CD14-positive monocyte (primary cell): Measurements from ENCODE around the gene APOE. TPM values are rescaled to one million over a fixed set of nuclear protein-coding genes. Genes with fewer than 3 reads are reported as not detected.

Experiments
- DNase-seq, 3 donors: peaks; one replicate each; pipeline ENCODE4 v3.0.0-alpha.2; 2011 to 2022
- H2AFZ ChIP-seq: 2 replicates; pipeline ENCODE4 v1.6.0; 2012; ENCODE audit warnings: mild to moderate bottlenecking, low read depth, low read length, inconsistent platforms; ENCODE audit not compliant: insufficient read depth, poor library complexity, severe bottlenecking
- H3K27ac ChIP-seq, 2 donors: 1 replicate in 1 of 2; 2 replicates in 1 of 2; pipeline ENCODE4 v1.5.1; 2012 to 2013; ENCODE audit warnings: low read length in 2 of 2, control low read depth in 1 of 2, inconsistent platforms in 1 of 2, low read depth in 1 of 2, mild to moderate bottlenecking in 1 of 2
- H3K27me3 ChIP-seq, 2 donors: one replicate each; pipeline versions ENCODE4 v1.6.0 to v1.6.1; 2011 to 2013; ENCODE audit warnings: low read length in 2 of 2; ENCODE audit not compliant: control insufficient read depth in 2 of 2, insufficient read depth in 2 of 2
- H3K36me3 ChIP-seq, 2 donors: replicated peaks in 1 of 2; 1 replicate in 1 of 2; 2 replicates in 1 of 2; pipeline versions ENCODE4 v1.5.1 to v1.6.1; 2012 to 2013; ENCODE audit warnings: low read length in 2 of 2, control low read depth in 1 of 2, inconsistent platforms in 1 of 2, mild to moderate bottlenecking in 1 of 2; ENCODE audit not compliant: insufficient read depth in 2 of 2, control insufficient read depth in 1 of 2
- H3K4me1 ChIP-seq, 2 donors: 1 replicate in 1 of 2; 2 replicates in 1 of 2; pipeline versions ENCODE4 v1.5.1 to v1.6.1; 2012 to 2013; ENCODE audit warnings: low read length in 2 of 2, control low read depth in 1 of 2, inconsistent platforms in 1 of 2, mild to moderate bottlenecking in 1 of 2, moderate library complexity in 1 of 2; ENCODE audit not compliant: insufficient read depth in 2 of 2, control insufficient read depth in 1 of 2
- H3K4me2 ChIP-seq: replicated peaks from 2 replicates; pipeline ENCODE3; 2012; ENCODE audit warnings: low read length, moderate library complexity, mild to moderate bottlenecking; ENCODE audit not compliant: poor library complexity, severe bottlenecking; ENCODE audit errors: extremely low read depth
- H3K4me3 ChIP-seq, 3 experiments: fragments of 200-600 bp in 1 of 3; sonication (generic) in 1 of 3; replicated peaks in 1 of 3; 1 replicate in 2 of 3; 2 replicates in 1 of 3; pipeline ENCODE4 v1.5.1; 2011 to 2013; ENCODE audit warnings: low read length in 3 of 3, mild to moderate bottlenecking in 3 of 3, control low read depth in 2 of 3, low read depth in 2 of 3, inconsistent platforms in 1 of 3, moderate library complexity in 1 of 3
- H3K79me2 ChIP-seq: 2 replicates; pipeline ENCODE4 v1.6.0; 2012; ENCODE audit warnings: mild to moderate bottlenecking, control low read depth, inconsistent platforms, low read length, moderate library complexity; ENCODE audit not compliant: insufficient read depth
- H3K9ac ChIP-seq: 2 replicates; pipeline ENCODE4 v1.6.0; 2017; ENCODE audit warnings: low read length, mild to moderate bottlenecking; ENCODE audit not compliant: insufficient read depth, poor library complexity, severe bottlenecking
- H3K9me3 ChIP-seq, 2 donors: replicated peaks in 1 of 2; 1 replicate in 1 of 2; 2 replicates in 1 of 2; pipeline versions ENCODE4 v1.5.1 to v1.6.1; 2012 to 2013; ENCODE audit warnings: low read length in 2 of 2, control low read depth in 1 of 2; ENCODE audit not compliant: control insufficient read depth in 1 of 2, insufficient read depth in 1 of 2
- H4K20me1 ChIP-seq: 2 replicates; pipeline ENCODE4 v1.6.0; 2012; ENCODE audit warnings: mild to moderate bottlenecking, low read length, control low read depth, moderate library complexity; ENCODE audit not compliant: insufficient read depth
- H3K27ac Mint-ChIP-seq, 7 donors: one replicate each; pipeline ENCODE4 v1.8.0; 2020; ENCODE audit warnings: mild to moderate bottlenecking in 7 of 7, mixed read lengths in 7 of 7, moderate library complexity in 6 of 7, inconsistent platforms in 2 of 7
- H3K27me3 Mint-ChIP-seq, 3 donors: one replicate each; pipeline ENCODE4 v1.8.0; 2021 to 2022; ENCODE audit warnings: low read depth in 3 of 3, mild to moderate bottlenecking in 3 of 3, mixed read lengths in 3 of 3, moderate library complexity in 3 of 3, inconsistent platforms in 1 of 3
- H3K36me3 Mint-ChIP-seq, 2 donors: one replicate each; pipeline ENCODE4 v1.8.0; 2020; ENCODE audit warnings: mixed read lengths in 2 of 2, inconsistent platforms in 1 of 2, mild to moderate bottlenecking in 1 of 2
- H3K4me1 Mint-ChIP-seq: one replicate; pipeline ENCODE4 v1.8.0; 2020; ENCODE audit warnings: mild to moderate bottlenecking, mixed read lengths
- H3K4me3 Mint-ChIP-seq, 2 donors: one replicate each; pipeline ENCODE4 v1.8.0; 2020; ENCODE audit warnings: mild to moderate bottlenecking in 2 of 2, mixed read lengths in 2 of 2, moderate library complexity in 1 of 2
- H3K9me3 Mint-ChIP-seq, 7 donors: one replicate each; pipeline ENCODE4 v1.8.0; 2020 to 2022; ENCODE audit warnings: mixed read lengths in 7 of 7, mild to moderate bottlenecking in 6 of 7, moderate library complexity in 6 of 7, inconsistent platforms in 2 of 7
- CTCF ChIP-seq: fragments of 200-600 bp; IDR thresholded peaks from one replicate; pipeline ENCODE4 v1.8.0; 2022; ENCODE audit warnings: antibody characterized with exemption, mild to moderate bottlenecking
- WGBS: methylation state at CpG from one replicate; pipeline ENCODE4 v1.1.5; 2013; ENCODE audit warnings: missing lambda C conversion rate; ENCODE audit not compliant: insufficient coverage; 5-methylcytosine and 5-hydroxymethylcytosine counted together
- intact Hi-C, 2 donors: fragments of 100-400 bp; cut with micrococcal nuclease; formaldehyde crosslinking; loops; one replicate each; pipeline versions ENCODE4 v1.15.0 to v1.15.1; 2023
- polyA plus RNA-seq, 3 donors: library from polyadenylated mRNA; depleted of rRNA in 1 of 3; unstranded in 2 of 3; stranded (reverse) in 1 of 3; fragments of 300-500 nt in 2 of 3; fragments of >200 nt in 1 of 3; fragmentation: Illumina TruSeq in 2 of 3; gene quantifications; 1 replicate in 2 of 3; 2 replicates in 1 of 3; pipeline ENCODE4 v1.2.3, GENCODE V29; 2012 to 2021

The APOE gene
- polyA plus RNA-seq, 3 donors, result 0.30 to 1.0 TPM; not detected in 1

DNA sequence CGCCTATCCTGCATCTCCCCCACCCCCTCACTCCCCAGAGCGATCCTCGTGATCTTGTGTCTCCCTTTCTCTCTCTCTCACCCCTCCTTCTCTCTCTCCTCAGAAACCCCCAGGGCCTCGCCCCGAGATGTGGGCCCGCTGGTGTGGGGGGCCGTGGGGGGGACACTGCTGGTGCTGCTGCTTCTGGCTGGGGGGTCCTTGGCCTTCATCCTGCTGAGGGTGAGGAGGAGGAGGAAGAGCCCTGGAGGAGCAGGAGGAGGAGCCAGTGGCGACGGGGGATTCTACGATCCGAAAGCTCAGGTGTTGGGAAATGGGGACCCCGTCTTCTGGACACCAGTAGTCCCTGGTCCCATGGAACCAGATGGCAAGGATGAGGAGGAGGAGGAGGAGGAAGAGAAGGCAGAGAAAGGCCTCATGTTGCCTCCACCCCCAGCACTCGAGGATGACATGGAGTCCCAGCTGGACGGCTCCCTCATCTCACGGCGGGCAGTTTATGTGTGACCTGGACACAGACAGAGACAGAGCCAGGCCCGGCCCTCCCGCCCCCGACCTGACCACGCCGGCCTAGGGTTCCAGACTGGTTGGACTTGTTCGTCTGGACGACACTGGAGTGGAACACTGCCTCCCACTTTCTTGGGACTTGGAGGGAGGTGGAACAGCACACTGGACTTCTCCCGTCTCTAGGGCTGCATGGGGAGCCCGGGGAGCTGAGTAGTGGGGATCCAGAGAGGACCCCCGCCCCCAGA, 27.3 kb upstream of the APOE start:
- Histone ChIP-seq H4K20me1 (no peaks in the 10 kb centered on the region), H3K4me2 (no peak overlapping the region), H3K4me3 (no peak overlapping the region), H3K36me3 (peaks cover 9 to 26% of the 10 kb centered on the region in 2 donors), H3K4me1 (no peaks in the 10 kb centered on the region), H3K9ac (no peak overlapping the region), H3K9me3 (no peaks in the 10 kb centered on the region), H3K27ac (no peak overlapping the region), H3K27me3 (no peaks in the 10 kb centered on the region), H3K79me2 (no peaks in the 10 kb centered on the region), H2AFZ (no peak overlapping the region)
- Mint-ChIP-seq H3K27me3 (peaks cover 1 to 2% (median 1%) of the 10 kb centered on the region in 3 donors), H3K9me3 (peaks cover 0 to 2% (median 0%) of the 10 kb centered on the region in 7 donors), H3K36me3 (peaks cover 20 to 55% of the 10 kb centered on the region in 2 donors), H3K4me3 (no peak overlapping the region), H3K27ac (peak overlapping the region in 1 of 7 donors; percentile 14), H3K4me1 (peaks cover 7% of the 10 kb centered on the region)
- 97% methylated on average over 17 of the region's 26 CpGs for WGBS
- intact Hi-C loops, result no loop called here
- no peak for TF ChIP-seq CTCF
- no peak for DNase-seq

- peak overlapping the region in 1 of 7 donors; percentile 42 for H3K27ac Mint-ChIP-seq
- no peak overlapping the region for H3K27ac ChIP-seq
- no peak for DNase-seq
- H3K27me3 Mint-ChIP-seq, result peaks cover 1 to 2% (median 1%) of the 10 kb centered on the region in 3 donors
- H3K4me2 ChIP-seq, result no peak overlapping the region
- no peaks in the 10 kb centered on the region for H3K9me3 ChIP-seq
- H4K20me1 ChIP-seq, result no peaks in the 10 kb centered on the region
- H3K27me3 ChIP-seq, result no peaks in the 10 kb centered on the region
- no peaks in the 10 kb centered on the region for H3K4me1 ChIP-seq
- no peak for TF ChIP-seq CTCF
- 95% methylated on average over 13 of the region's 18 CpGs for WGBS
- H2AFZ ChIP-seq, result no peak overlapping the region
- peaks cover 16 to 48% of the 10 kb centered on the region in 2 donors for H3K36me3 Mint-ChIP-seq
- H3K4me3 Mint-ChIP-seq, result no peak overlapping the region
- intact Hi-C loops, result no loop called here
- no peak overlapping the region for H3K4me3 ChIP-seq
- no peaks in the 10 kb centered on the region for H3K79me2 ChIP-seq
- H3K9me3 Mint-ChIP-seq, result peaks cover 0 to 2% (median 0%) of the 10 kb centered on the region in 7 donors
- H3K36me3 ChIP-seq, result peaks cover 5 to 14% of the 10 kb centered on the region in 2 donors
- no peak overlapping the region for H3K9ac ChIP-seq
- H3K4me1 Mint-ChIP-seq, result peaks cover 7% of the 10 kb centered on the region
These were observed 26.1 kb upstream of the APOE start for GRCh38 chr19:44879309-44880065.
